Measurements from ENCODE around the gene SLC35F1.

SLC35F1 gene

DNA sequence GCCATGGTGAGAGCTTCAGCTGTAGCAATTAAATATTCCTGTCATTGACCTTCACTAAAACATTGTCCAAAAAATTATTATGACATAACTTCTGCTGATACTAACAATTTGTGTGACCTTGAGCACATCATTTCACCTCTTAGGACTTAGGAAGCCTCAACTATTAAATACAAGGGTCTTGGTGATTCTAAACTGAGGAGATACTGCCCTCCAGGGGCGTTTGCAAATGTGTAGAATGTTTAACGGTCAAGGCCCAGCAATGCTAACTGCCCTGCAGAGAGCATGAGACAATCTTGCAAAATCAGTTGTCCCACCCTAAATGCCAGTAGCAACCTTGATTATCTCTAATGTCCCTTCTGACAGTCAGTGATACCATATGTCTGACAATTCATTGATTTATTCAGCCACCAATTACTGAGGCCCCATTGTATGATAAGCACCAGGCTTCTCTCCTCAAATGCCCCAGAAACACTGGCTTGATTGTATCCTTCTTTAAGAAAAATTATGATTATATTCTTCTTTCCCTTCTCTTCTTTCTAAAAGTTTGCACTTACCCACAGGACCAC is 356.9 kb downstream of the SLC35F1 start:
- DNase-seq (no peak), ATAC-seq (replicated peaks) (no peak)
- no peaks in the 10 kb centered on the region for H3K4me1 Mint-ChIP-seq (ENCODE audit: low read depth in 2 of 2)
- no peak overlapping the region for H3K27ac Mint-ChIP-seq
- no peaks in the 10 kb centered on the region for H3K36me3 Mint-ChIP-seq (ENCODE audit: insufficient read depth)
- H3K27me3 Mint-ChIP-seq = peaks cover 8 to 16% of the 10 kb centered on the region in 2 donors
- H3K4me3 Mint-ChIP-seq = no peak overlapping the region
- no peaks in the 10 kb centered on the region for H3K9me3 Mint-ChIP-seq

DNA sequence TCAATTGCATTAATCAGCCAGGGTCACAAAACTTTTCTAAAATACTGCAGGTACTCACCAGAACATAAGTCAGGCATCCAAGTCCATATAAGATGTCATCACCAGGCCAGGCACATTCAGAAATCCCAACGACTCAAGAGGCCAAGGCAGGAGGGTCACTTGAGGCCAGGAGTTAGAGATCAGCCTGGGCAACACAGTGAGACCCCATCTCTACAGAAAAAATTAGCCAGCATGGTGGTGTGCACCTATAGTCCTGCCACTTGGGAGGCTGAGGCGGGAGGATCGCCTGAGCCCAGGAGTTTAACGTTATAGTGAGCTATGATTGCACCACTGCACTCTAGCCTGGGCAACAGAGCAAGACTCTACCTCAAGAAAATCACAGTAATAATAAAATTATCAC is 362.6 kb downstream of the SLC35F1 start:
- Mint-ChIP-seq H3K4me1 (ENCODE audit: low read depth in 2 of 2) (no peaks in the 10 kb centered on the region), H3K9me3 (no peaks in the 10 kb centered on the region), H3K4me3 (no peak overlapping the region), H3K36me3 (ENCODE audit: insufficient read depth) (no peaks in the 10 kb centered on the region), H3K27ac (no peak overlapping the region), H3K27me3 (peaks cover 6 to 17% of the 10 kb centered on the region in 2 donors)
- DNase-seq (no peak), ATAC-seq (replicated peaks) (no peak)

DNA sequence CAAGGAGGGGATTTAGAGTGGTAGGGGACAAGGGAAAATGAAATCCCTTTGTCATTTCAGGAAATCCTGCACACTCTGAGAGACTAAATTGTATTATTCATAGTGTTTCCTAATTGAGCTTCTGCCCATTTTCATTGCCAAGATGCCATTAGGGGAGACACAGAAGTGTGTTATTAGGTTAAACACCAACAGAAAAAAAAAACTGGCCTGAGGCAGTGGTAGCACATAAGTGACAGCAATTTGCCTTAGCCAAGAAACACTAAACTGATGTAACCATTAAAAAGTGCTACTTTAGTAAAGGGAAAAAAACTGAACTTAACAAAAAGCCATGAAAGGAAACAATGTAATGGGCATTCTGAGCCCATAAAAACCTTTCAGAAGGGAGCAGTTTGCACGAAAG is 370.6 kb downstream of the SLC35F1 start:
- no peak overlapping the region for H3K4me3 Mint-ChIP-seq
- DNase-seq = no peak

DNA sequence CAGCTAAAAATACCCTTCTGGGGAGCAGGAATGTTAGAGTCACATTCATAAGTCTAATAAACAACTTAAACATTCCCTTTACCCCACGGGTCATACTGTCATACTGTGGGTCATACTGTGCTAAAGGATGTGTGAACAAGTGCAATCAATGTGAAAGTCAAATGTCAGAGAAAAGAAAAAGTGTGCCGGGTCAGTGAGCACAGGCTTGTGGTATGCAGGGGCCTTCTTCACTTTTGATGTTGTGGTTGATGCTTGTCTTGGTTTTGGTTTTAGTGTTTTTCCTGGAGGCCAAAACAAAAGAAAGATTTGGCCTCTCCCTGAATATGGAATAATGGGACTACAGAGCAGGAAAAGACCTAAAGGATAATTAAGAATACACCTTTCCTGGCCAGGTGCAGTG is 373.1 kb downstream of the SLC35F1 start:
- Mint-ChIP-seq H3K4me1 (ENCODE audit: low read depth in 2 of 2) (no peaks in the 10 kb centered on the region), H3K36me3 (ENCODE audit: insufficient read depth) (no peaks in the 10 kb centered on the region), H3K27me3 (peaks cover 30 to 37% of the 10 kb centered on the region in 2 donors), H3K9me3 (no peaks in the 10 kb centered on the region), H3K4me3 (no peak overlapping the region), H3K27ac (no peak overlapping the region)
- DNase-seq (no peak), ATAC-seq (replicated peaks) (no peak)

More for the DNA sequence above, 370.6 kb downstream of the SLC35F1 start:
- Mint-ChIP-seq H3K4me1 (ENCODE audit: low read depth in 2 of 2) (no peaks in the 10 kb centered on the region), H3K9me3 (no peaks in the 10 kb centered on the region), H3K36me3 (ENCODE audit: insufficient read depth) (no peaks in the 10 kb centered on the region), H3K27me3 (peaks cover 30 to 40% of the 10 kb centered on the region in 2 donors), H3K27ac (no peak overlapping the region)
- no peak for ATAC-seq (replicated peaks)

DNA sequence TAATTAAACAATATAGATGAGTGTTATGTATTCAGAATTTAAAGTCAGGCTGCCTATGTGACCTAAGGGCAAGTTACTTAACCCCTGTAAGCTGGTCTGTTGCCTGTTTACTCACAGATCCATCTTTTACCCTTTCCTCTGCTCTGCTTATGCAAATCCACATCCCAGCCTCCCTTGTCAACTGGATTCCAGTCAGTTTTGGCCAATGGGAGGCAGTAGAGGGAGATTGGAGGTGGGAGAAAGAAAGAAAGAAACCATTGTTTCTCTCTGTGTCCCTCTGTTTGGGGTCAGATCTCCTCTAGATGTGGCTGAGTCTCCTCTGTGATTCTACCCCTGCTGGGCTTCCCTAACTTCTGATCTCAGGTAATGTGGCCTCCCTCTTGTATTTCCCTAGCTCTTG is 374.2 kb downstream of the SLC35F1 start:
- DNase-seq = no peak
- no peaks in the 10 kb centered on the region for H3K9me3 Mint-ChIP-seq
- H3K4me1 Mint-ChIP-seq (ENCODE audit: low read depth in 2 of 2) = no peaks in the 10 kb centered on the region
- no peak overlapping the region for H3K27ac Mint-ChIP-seq
- no peak overlapping the region for H3K4me3 Mint-ChIP-seq
- ATAC-seq (replicated peaks) = no peak
- H3K36me3 Mint-ChIP-seq (ENCODE audit: insufficient read depth) = peaks cover 3% of the 10 kb centered on the region
- peaks cover 26 to 33% of the 10 kb centered on the region in 2 donors for H3K27me3 Mint-ChIP-seq

DNA sequence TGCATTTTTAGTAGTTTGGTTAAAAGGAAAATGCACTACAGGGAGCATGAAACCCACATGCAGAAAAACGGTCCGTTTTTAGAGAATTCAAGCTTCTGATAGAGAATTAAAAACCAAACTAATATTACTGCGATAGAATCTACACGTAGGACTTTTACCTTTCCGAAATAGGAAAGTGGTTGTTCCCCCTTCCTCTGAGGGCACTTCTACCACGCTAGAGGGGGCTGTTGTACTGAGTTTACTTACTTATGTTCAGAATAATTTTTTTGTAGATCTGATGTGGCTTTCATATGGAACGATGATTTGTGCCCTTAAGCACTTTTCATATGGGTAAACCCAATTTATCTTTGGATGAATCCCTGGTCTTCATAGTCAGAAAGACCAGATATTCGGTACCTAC is 376.7 kb downstream of the SLC35F1 start:
- H3K27me3 Mint-ChIP-seq = peaks cover 17 to 33% of the 10 kb centered on the region in 2 donors
- peak; percentile 60 for ATAC-seq (replicated peaks)
- no peaks in the 10 kb centered on the region for H3K4me1 Mint-ChIP-seq (ENCODE audit: low read depth in 2 of 2)
- no peak overlapping the region for H3K27ac Mint-ChIP-seq
- DNase-seq = peak; percentile 30 to 47 (median 43)
- H3K36me3 Mint-ChIP-seq (ENCODE audit: insufficient read depth) = peaks cover 3% of the 10 kb centered on the region
- no peaks in the 10 kb centered on the region for H3K9me3 Mint-ChIP-seq
- H3K4me3 Mint-ChIP-seq = no peak overlapping the region

DNA sequence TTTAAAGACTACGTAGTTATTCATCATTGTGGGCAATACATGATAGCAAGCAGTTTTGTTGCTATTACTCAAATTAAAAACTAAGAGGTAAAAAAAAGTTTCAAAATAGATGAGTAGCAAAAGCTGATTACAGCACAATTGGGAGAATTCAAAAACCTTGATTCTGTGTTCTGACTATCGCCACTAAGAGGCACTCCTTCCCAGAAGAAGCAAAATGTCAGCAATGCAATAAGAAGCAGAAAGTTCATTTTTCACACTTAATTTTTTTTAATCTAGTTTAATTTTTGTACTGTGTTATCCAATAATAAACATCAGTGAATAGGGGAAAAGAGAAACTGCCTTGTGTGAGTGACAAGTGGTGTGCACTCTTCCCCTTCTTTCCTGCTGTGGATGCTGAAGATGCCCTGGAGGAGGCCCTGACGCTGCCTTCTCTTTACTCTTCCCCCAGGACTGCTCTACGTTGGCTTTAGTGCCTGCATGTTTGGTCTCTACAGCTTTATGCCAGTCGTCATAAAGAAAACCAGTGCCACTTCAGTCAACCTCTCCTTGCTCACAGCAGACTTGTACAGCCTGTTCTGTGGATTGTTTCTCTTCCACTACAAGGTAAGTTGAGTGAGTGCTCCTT is 377.8 kb downstream of the SLC35F1 start:
- Mint-ChIP-seq H3K36me3 (ENCODE audit: insufficient read depth) (peaks cover 3% of the 10 kb centered on the region), H3K4me3 (no peak overlapping the region), H3K27ac (no peak overlapping the region), H3K27me3 (peaks cover 17 to 33% of the 10 kb centered on the region in 2 donors), H3K4me1 (ENCODE audit: low read depth in 2 of 2) (no peaks in the 10 kb centered on the region), H3K9me3 (no peaks in the 10 kb centered on the region)
- DNase-seq (no peak), ATAC-seq (replicated peaks) (no peak)

DNA sequence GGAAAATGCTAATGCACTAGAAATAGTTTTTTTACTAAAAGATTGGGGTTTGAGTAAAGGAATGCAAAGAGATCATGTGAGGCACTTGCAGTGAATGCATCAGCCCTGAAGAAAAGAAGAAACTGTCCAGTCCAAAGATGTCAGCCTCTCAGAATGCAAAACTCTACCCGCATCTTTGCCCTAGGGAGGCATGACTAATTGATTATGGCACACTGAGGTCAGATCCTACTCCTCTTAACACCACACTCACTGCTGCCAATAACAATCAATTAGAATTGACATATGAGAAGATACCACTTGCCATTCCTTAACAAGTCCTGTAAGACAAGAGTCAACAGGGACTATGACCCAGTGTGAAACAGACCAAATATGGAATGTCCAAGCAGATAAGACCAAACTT is 378.7 kb downstream of the SLC35F1 start:
- H3K4me1 Mint-ChIP-seq (ENCODE audit: low read depth in 2 of 2) = no peaks in the 10 kb centered on the region
- peaks cover 17 to 33% of the 10 kb centered on the region in 2 donors for H3K27me3 Mint-ChIP-seq
- peaks cover 3% of the 10 kb centered on the region for H3K36me3 Mint-ChIP-seq (ENCODE audit: insufficient read depth)
- ATAC-seq (replicated peaks) (no peak), DNase-seq (no peak)
- no peak overlapping the region for H3K27ac Mint-ChIP-seq
- no peaks in the 10 kb centered on the region for H3K9me3 Mint-ChIP-seq
- no peak overlapping the region for H3K4me3 Mint-ChIP-seq

DNA sequence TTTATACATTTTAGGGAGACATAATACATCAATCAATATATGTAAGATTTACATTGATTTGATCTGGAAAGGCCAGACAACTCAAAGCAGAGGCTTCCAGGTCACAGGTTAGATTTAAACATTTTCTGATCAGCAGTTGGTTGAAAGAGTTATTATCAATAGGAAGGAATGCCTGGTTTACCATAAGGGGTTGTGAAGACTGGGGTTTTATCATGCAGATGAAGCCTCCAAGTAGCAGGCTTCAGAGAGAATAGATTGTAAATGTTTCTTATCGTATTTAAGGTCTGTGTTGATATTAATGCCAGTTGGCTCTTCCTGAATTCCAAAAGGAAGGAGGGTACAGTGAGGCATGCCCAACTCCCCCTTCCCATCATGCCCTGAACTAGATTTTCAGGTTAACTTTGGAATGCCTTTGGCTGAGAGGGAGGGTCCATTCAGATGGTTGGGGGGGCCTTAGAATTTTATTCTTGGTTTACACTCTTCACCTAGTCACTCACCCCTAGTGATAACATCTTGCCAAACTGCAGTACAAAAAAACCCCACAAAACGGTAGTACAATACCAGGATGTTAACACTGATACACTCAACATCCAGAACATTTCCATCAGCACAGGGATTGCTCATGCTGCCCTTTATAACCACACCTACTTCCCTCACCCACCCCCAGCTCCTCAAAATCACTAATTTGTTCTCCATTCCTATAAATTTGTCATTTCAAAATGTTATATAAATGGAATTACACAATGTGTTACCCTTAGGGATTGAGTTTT is 381.5 kb downstream of the SLC35F1 start:
- Mint-ChIP-seq H3K9me3 (no peaks in the 10 kb centered on the region), H3K36me3 (ENCODE audit: insufficient read depth) (peaks cover 3% of the 10 kb centered on the region), H3K4me3 (no peak overlapping the region), H3K27ac (no peak overlapping the region), H3K4me1 (ENCODE audit: low read depth in 2 of 2) (no peaks in the 10 kb centered on the region), H3K27me3 (peaks cover 2 to 25% of the 10 kb centered on the region in 2 donors)
- no peak for ATAC-seq (replicated peaks)
- DNase-seq = no peak

DNA sequence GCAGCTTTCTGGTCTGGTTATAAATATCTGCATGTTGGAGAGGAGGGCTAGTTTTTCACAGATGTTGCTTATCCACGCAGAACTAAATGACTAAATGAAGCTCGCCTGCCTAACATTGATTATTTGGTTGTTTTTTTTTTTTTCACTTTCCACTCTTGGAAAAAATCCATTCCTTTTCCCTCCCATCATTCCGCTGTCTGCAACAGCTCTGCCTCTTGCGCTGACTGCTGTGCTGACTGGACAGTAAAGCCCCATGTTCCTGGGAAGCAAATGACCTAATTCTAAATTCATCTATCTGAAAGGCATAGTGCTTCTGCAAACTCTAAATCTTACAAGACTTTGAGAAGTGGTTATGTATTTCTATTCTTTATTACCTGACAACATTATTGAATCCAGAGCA is 385.5 kb downstream of the SLC35F1 start:
- Mint-ChIP-seq H3K27me3 (peaks cover 17 to 21% of the 10 kb centered on the region in 2 donors), H3K36me3 (ENCODE audit: insufficient read depth) (no peaks in the 10 kb centered on the region)

DNA sequence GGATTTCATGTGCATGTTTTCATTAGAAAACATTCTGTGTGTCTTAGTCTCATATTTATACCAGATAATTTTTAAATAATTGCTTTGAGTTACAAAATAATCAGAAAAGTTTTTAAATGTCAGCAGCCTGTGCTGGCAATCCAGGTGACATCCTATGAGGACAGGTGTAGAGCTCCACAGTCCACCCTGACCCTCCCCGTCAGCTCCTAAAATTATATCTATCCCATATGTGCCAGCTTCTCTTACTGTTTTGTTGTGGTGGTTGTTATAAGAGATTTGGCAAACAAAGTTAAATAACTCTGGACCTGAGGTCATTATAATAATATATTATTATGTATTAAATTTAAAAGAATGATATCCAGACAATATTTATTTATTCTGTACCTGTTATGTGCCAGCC is 387.8 kb downstream of the SLC35F1 start:
- Mint-ChIP-seq H3K27ac (no peak overlapping the region), H3K4me3 (no peak overlapping the region), H3K27me3 (peaks cover 29 to 31% of the 10 kb centered on the region in 2 donors), H3K4me1 (ENCODE audit: low read depth in 2 of 2) (no peaks in the 10 kb centered on the region), H3K36me3 (ENCODE audit: insufficient read depth) (no peaks in the 10 kb centered on the region), H3K9me3 (no peaks in the 10 kb centered on the region)
- ATAC-seq (replicated peaks) (no peak), DNase-seq (no peak)

More for the DNA sequence above, 385.5 kb downstream of the SLC35F1 start:
- Mint-ChIP-seq H3K4me1 (ENCODE audit: low read depth in 2 of 2) (no peaks in the 10 kb centered on the region), H3K27ac (no peak overlapping the region), H3K9me3 (no peaks in the 10 kb centered on the region), H3K4me3 (no peak overlapping the region)
- DNase-seq (no peak), ATAC-seq (replicated peaks) (no peak)

DNA sequence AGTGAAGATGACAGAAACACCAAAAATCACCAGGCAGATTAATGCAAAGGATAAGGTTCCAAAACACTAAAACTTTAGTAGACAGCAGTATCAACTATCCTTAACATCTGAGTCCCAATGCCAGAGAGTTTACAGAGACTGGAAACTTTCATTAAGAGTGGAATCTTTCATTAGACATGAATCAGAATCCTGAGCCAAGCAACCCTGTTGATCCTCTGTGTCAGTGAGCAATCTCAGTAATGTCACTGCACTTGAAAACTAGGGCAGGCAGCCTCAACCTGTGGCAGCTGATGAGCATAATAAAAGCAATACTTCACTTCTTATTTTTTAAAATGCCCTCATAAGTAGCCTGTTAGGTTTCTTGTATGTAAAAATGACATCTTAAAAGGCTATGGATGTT is 388.3 kb downstream of the SLC35F1 start:
- Mint-ChIP-seq H3K27me3 (peaks cover 29 to 31% of the 10 kb centered on the region in 2 donors), H3K36me3 (ENCODE audit: insufficient read depth) (no peaks in the 10 kb centered on the region), H3K27ac (no peak overlapping the region), H3K4me3 (no peak overlapping the region), H3K4me1 (ENCODE audit: low read depth in 2 of 2) (no peaks in the 10 kb centered on the region), H3K9me3 (no peaks in the 10 kb centered on the region)
- DNase-seq (no peak), ATAC-seq (replicated peaks) (no peak)

DNA sequence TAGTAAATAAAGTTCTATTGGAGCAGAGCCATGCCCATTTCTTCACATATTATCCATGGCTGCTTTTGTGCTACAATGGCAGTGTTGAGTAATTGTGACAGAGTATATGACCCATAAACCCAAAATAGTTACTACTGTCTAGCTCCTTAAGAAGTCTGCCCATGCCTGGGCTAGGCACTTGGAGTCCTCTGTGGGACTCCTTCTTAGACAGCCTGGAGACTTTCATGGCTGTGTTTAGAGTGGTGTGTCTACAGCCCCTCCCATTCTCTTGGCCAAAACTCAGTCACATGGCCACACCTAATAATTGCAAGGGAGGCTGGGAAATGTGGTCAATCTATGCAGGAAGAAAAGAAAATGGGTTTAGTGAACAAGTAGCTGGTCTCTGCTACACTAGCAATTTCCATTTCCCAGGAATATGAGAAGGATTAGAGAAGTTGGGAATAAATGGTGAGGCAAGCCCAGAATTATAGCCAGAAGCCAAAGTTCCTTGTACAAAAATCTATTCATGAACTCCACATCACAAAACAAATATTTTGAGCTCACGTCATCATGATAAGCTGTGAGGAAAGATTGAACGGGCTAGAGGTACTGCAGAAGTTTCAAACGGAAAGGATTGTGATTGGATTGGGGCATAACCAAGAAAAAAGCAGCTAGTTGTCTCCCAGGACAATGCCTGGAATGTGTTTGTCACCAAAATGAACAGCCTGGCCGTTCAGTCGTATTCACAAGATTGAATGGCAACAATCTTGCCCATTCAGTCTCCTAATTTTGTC is 389.3 kb downstream of the SLC35F1 start:
- no peak for DNase-seq
- Mint-ChIP-seq H3K4me1 (ENCODE audit: low read depth in 2 of 2) (no peaks in the 10 kb centered on the region), H3K9me3 (no peaks in the 10 kb centered on the region), H3K27me3 (peaks cover 29 to 31% of the 10 kb centered on the region in 2 donors), H3K27ac (no peak overlapping the region), H3K36me3 (ENCODE audit: insufficient read depth) (no peaks in the 10 kb centered on the region), H3K4me3 (no peak overlapping the region)
- ATAC-seq (replicated peaks) = no peak

All from effector memory CD8-positive, alpha-beta T cell (primary cell).